Measurements from ENCODE around the gene B3GAT3. TPM values are rescaled to one million over a fixed set of nuclear protein-coding genes. Genes with fewer than 3 reads are reported as not detected.
A peak's percentile ranks its signal among the peaks of the same experiment; 100 is the strongest.

The B3GAT3 gene
- total RNA-seq, 4 donors from 2014 or later, result 4.4 to 21.4 (median 9.8) TPM

DNA sequence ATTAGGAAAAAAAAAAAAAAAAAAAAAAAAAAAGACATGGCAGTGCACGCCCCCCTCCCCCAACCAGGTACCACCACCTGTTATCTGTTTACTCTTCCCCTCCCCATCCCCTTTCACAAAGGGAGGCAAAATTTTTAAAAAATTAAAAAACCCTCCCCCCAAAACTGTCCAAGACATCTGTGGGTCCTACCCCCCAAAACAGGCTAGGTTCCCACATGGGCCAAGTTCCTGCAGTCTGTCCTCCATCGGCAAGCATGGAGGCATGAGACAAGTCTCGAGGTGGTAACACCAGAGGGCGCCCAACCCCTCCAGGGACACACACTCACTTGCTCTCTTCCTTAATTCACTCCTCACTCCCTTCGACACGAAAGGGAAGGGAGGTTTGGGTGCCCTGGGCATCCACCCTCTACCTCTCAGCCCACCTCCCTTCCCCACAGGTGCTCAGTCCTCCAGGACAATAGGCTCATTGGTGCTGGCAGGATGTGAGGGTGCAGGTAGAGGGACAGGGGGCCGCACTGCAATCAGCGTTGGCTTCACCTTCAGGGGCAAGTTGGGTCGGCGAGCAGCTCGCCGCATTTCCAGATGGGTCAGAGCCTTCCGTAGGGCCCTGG is 28.2 kb downstream of the B3GAT3 start:
- peak in 1 of 2 donors; percentile 23 for ATAC-seq

DNA sequence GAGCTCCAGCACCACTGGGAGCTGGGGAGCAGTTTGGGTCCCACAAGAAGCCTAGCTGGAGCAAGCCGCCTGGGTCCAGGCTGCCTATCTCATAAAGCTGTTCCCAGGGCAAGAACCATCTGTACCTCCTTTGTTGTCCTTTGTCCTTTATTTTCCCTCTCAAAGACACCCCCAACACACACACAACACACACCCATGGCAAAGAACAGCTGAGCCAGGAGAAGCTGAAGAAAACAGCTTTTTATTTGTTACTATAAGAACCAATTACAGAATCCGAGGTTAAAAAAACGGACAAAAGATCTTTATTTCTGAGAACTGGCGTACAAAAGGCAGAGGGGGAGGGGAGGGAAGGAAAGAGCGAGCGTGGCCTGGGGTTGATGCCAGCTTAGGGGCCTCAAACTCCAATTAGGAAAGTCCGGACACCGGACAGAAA is 28.8 kb downstream of the B3GAT3 start:
- Histone ChIP-seq H3K9me3 (no peaks in the 10 kb centered on the region), H3K4me1 (peaks cover 26% of the 10 kb centered on the region in 2 donors), H3K36me3 (peaks cover 0 to 57% of the 10 kb centered on the region in 2 donors), H3K27ac (peak overlapping the region; percentile 94 to 99 (median 96)), H3K27me3 (no peaks in the 10 kb centered on the region), H3K4me3 (no peak overlapping the region)
- intact Hi-C loops (cut with DNase I; ENCODE audit: low total_unique reads) (loop anchor here (1.0 to 5.0 kb wide), 4 partner anchors 8 to 179 kb away; partner anchors contain the start of genes EML3, MTA2 and TAF6L), in situ Hi-C loops (cut with MboI; ENCODE audit: low sequenced_read_pairs in 4 of 4) (no loop called here)
- DNase-seq, result no peak
- no peak for ATAC-seq
- no peak for TF ChIP-seq POLR2A (IDR thresholded peaks at IDR 0.05)
- TF ChIP-seq, protein P1, sequence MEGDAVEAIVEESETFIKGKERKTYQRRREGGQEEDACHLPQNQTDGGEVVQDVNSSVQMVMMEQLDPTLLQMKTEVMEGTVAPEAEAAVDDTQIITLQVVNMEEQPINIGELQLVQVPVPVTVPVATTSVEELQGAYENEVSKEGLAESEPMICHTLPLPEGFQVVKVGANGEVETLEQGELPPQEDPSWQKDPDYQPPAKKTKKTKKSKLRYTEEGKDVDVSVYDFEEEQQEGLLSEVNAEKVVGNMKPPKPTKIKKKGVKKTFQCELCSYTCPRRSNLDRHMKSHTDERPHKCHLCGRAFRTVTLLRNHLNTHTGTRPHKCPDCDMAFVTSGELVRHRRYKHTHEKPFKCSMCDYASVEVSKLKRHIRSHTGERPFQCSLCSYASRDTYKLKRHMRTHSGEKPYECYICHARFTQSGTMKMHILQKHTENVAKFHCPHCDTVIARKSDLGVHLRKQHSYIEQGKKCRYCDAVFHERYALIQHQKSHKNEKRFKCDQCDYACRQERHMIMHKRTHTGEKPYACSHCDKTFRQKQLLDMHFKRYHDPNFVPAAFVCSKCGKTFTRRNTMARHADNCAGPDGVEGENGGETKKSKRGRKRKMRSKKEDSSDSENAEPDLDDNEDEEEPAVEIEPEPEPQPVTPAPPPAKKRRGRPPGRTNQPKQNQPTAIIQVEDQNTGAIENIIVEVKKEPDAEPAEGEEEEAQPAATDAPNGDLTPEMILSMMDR (IDR thresholded peaks at IDR 0.05 in 4 of 5, conservative IDR thresholded peaks at IDR 0.05 in 1 of 5), result no peak

More for the DNA sequence above, 28.2 kb downstream of the B3GAT3 start:
- H3K36me3 ChIP-seq, result peaks cover 0 to 57% of the 10 kb centered on the region in 2 donors
- H3K9me3 ChIP-seq, result no peaks in the 10 kb centered on the region
- H3K27me3 ChIP-seq, result no peaks in the 10 kb centered on the region
- no peak overlapping the region for H3K4me3 ChIP-seq
- peaks cover 26 to 29% of the 10 kb centered on the region in 2 donors for H3K4me1 ChIP-seq
- TF ChIP-seq, protein P1 (IDR thresholded peaks at IDR 0.05 in 4 of 5, conservative IDR thresholded peaks at IDR 0.05 in 1 of 5), result peak; percentile 14 to 65 (median 43)
- TF ChIP-seq POLR2A (IDR thresholded peaks at IDR 0.05), result no peak
- intact Hi-C loops (cut with DNase I; ENCODE audit: low total_unique reads) (loop anchor here (2.0 to 5.0 kb wide), 2 partner anchors 101 to 179 kb away; partner anchors contain the start of gene TAF6L), in situ Hi-C loops (cut with MboI; ENCODE audit: low sequenced_read_pairs in 4 of 4) (no loop called here)
- DNase-seq, result peak; percentile 53 to 78
- H3K27ac ChIP-seq, result peak overlapping the region; percentile 94 to 99 (median 96)

DNA sequence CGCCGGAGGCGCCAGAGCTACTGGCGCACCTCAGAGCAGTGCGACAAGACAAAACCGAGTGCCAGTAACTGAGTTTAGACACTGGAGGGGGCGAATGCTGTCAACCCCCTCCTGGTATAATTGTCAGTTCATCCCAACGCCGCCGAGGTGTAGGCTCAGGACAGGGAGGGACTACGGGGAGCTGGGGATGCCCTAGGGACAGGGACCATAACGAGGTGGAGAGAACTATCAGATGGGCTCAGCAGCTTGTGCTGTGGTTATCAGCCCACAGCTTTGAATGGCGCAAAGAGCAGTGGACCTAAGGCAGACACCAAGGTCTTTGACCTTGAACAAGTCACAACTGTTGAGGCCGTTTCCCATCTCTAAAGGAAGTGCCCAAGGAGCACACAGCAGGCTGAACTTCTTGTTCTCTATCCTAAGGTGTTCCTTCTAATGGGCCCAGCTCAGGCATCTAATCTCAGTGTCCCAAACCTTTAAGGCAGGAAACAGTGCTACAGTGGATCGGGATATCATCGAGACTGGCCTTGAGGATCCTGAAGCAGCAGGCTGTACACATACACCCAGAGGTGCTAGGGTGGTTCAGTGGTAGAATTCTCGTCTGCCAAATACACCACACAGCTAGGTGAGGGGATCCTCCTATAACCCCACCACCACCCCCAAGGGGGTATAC is 29.5 kb downstream of the B3GAT3 start:
- in situ Hi-C loops (cut with MboI; ENCODE audit: low sequenced_read_pairs in 4 of 4) (no loop called here), intact Hi-C loops (cut with DNase I; ENCODE audit: low total_unique reads) (loop anchor here (1.0 to 5.0 kb wide), 4 partner anchors 9 to 180 kb away; partner anchors contain the start of genes EML3, MTA2 and TAF6L)
- H3K27me3 ChIP-seq, result no peaks in the 10 kb centered on the region
- ATAC-seq (peak in 1 of 2 donors; percentile 14), DNase-seq (no peak)
- peak overlapping the region; percentile 61 to 85 (median 72) for H3K4me3 ChIP-seq
- TF ChIP-seq, protein P1 (IDR thresholded peaks at IDR 0.05 in 4 of 5, conservative IDR thresholded peaks at IDR 0.05 in 1 of 5), result peak in 1 of 5 experiments; percentile 6
- no peak for TF ChIP-seq POLR2A (IDR thresholded peaks at IDR 0.05)
- peaks cover 26% of the 10 kb centered on the region in 2 donors for H3K4me1 ChIP-seq
- H3K9me3 ChIP-seq, result no peaks in the 10 kb centered on the region
- peaks cover 0 to 57% of the 10 kb centered on the region in 2 donors for H3K36me3 ChIP-seq
- H3K27ac ChIP-seq, result peak overlapping the region; percentile 94 to 99 (median 96)

DNA sequence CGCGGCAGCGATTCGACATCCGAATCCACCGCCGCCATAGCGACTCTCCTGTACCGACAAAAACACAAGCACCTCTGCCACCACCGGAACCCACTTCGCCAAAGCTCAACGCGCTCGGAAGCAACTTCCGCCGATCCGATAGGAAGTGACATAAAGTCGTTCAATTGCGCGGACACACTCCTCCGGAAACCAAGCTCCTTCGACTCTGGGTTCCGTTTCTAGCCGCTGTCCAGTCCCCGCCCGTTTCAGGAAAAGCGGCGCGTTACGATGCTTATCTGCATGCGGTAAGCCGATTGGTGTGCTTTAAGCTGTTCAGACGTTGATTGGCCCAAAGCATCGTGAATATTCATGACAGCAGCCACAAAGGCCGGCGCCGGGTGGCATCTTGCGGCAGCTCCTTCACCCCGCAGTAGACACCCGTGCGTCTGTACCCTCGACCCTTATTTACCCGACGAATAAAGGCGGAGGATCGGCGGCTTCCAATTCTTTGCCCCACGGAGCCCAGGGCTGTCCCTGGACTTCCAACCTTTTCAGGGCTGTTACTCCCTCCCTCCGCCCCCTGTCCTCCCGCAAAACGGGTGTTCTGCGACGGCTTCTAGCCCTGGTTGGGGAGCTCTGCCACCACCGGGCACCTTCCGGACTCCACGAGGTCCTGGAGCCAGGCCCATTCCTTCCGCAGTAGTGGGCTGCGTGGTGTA is 30.2 kb downstream of the B3GAT3 start, which contains the start of gene TUT1:
TUT1 (minus strand) TSS at position 76 of the 698 bp plus-strand sequence; CDS start at position 38, 38 bp downstream.
- intact Hi-C loops (cut with DNase I; ENCODE audit: low total_unique reads) (loop anchor here (1.0 to 5.0 kb wide), 5 partner anchors 10 to 181 kb away; partner anchors contain the start of genes EML3, MTA2 and TAF6L), in situ Hi-C loops (cut with MboI; ENCODE audit: low sequenced_read_pairs in 4 of 4) (no loop called here)
- TF ChIP-seq POLR2A (IDR thresholded peaks at IDR 0.05), result peak; percentile 94 to 98
- TF ChIP-seq, protein P1 (IDR thresholded peaks at IDR 0.05 in 4 of 5, conservative IDR thresholded peaks at IDR 0.05 in 1 of 5), result no peak
- H3K36me3 ChIP-seq, result peaks cover 0 to 56% of the 10 kb centered on the region in 2 donors
- peak; percentile 98 for DNase-seq
- H3K9me3 ChIP-seq, result no peaks in the 10 kb centered on the region
- peak within 1 kb of the TSS; percentile 94 to 99 (median 96) for H3K27ac ChIP-seq
- H3K4me1 ChIP-seq, result peaks cover 26% of the 10 kb centered on the region in 2 donors
- ATAC-seq, result peak; percentile 94 to 96
- H3K4me3 ChIP-seq, result peak within 1 kb of the TSS; percentile 69 to 91 (median 84)
- H3K27me3 ChIP-seq, result no peaks in the 10 kb centered on the region

Measured in gastrocnemius medialis (tissue), 4 donors.